T-helper 22 cell (primary cell): ENCODE results near the gene DISC1.
"Not testable (repeated sequence)": the region's sequence is repeated elsewhere in the genome, so short reads cannot be mapped to it uniquely, and the experiment has no call there.

Source experiments
- DNase-seq: peaks from one replicate; pipeline ENCODE4 v3.0.0-alpha.2; 2020; ENCODE audit warnings: low read depth

Gene DISC1

GRCh38 chr1:231626535-231626950 is at the start of gene DISC1:
DISC1 (plus strand) TSS chr1:231626790; CDS start chr1:231626868, 78 bp downstream.
- DNase-seq = peak; percentile 52

- no peak for DNase-seq
Measured at GRCh38 chr1:231576804-231577718, 49.5 kb upstream of the DISC1 start.

- DNase-seq = no peak
Measured at GRCh38 chr1:231580874-231581273, 45.7 kb upstream of the DISC1 start.

GRCh38 chr1:231581859-231582258 is 44.7 kb upstream of the DISC1 start:
- DNase-seq = no peak

- no peak for DNase-seq
Measured at GRCh38 chr1:231583376-231583775, 43.2 kb upstream of the DISC1 start.

- no peak for DNase-seq
Measured at GRCh38 chr1:231584117-231584516, 42.5 kb upstream of the DISC1 start.

GRCh38 chr1:231584921-231585320 is 41.7 kb upstream of the DISC1 start:
- DNase-seq = no peak

GRCh38 chr1:231590453-231591198 is 36.0 kb upstream of the DISC1 start:
- no peak for DNase-seq

GRCh38 chr1:231591466-231591865 is 35.1 kb upstream of the DISC1 start:
- DNase-seq = no peak

- DNase-seq = no peak
Measured at GRCh38 chr1:231592809-231593208, 33.8 kb upstream of the DISC1 start.

GRCh38 chr1:231593264-231593663 is 33.3 kb upstream of the DISC1 start:
- DNase-seq = not testable (repeated sequence)

- DNase-seq = no peak
Measured at GRCh38 chr1:231594123-231594522, 32.5 kb upstream of the DISC1 start.

- DNase-seq = no peak
Measured at GRCh38 chr1:231594749-231595148, 31.8 kb upstream of the DISC1 start.

- DNase-seq = no peak
Measured at GRCh38 chr1:231596337-231596791, 30.2 kb upstream of the DISC1 start.

GRCh38 chr1:231597971-231598370 is 28.6 kb upstream of the DISC1 start:
- DNase-seq = no peak

GRCh38 chr1:231600458-231600976 is 26.1 kb upstream of the DISC1 start:
- DNase-seq = no peak

- no peak for DNase-seq
Measured at GRCh38 chr1:231601824-231602672, 24.5 kb upstream of the DISC1 start.

- no peak for DNase-seq
Measured at GRCh38 chr1:231602673-231602984, 24.0 kb upstream of the DISC1 start.

GRCh38 chr1:231603598-231604275 is 22.9 kb upstream of the DISC1 start:
- no peak for DNase-seq

- DNase-seq = no peak
Measured at GRCh38 chr1:231604276-231604621, 22.3 kb upstream of the DISC1 start.
